ENCODE results near the gene MGMT. TPM values are rescaled to one million over a fixed set of nuclear protein-coding genes. Genes with fewer than 3 reads are reported as not detected.

The MGMT gene
- total and polyA plus RNA-seq, 2 of the 4 experiments (the other 2 are of a cell fraction) = 11.5 to 17.8 TPM

DNA sequence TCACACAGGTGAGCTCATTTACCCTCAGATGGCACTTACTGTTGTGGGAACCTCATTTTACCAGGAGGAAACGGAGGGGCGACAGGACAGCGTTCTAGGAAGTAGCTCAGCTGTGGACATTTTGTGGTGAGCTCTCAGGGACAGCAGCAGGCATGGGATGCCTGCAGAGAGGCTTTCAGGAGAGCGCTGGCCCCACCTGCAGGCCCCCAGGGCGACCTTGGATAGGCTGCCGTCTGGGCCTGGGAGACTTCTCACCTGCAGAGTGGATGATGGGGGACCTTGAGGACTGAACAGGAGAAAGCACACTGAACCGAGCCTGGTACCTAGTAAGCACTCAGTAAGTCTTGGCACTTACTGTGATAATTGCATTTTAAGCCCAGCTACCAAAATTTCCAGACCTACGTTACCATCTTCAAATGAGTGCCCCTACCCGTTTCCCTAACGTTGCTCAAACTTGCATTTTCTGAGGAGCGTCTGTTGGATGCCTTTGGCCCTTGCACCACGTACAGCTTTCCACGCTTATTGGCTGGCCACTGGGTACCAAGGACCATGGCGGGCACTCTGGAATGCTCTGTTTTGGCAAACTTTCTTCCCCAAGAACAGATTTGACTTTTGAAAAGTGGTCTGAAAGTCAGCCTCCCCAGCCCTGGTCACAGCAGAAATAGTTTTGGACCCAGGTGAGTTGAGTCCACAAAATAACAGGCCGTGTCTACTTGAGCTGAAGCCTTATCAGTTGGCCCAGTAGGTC is 273.7 kb downstream of the MGMT start:
- no peak overlapping the region for H3K4ac ChIP-seq (ENCODE audit: low read depth, low read length)
- ChIA-PET CTCF (no interaction called here), POLR2A (ENCODE audit: unreplicated experiment) (no interaction called here)
- ATAC-seq (ENCODE audit: low read depth) = no peak
- H3K79me1 ChIP-seq (ENCODE audit: low read depth in 1 of 2, low read length in 2 of 2) = no peaks in the 10 kb centered on the region
- H3K4me3 ChIP-seq (ENCODE audit: insufficient read depth, low read depth, low read length) = no peak overlapping the region
- no peak overlapping the region for H3K4me2 ChIP-seq (ENCODE audit: low read depth, low read length)
- H3K14ac ChIP-seq (replicated peaks; ENCODE audit: low read depth, low read length) = no peak overlapping the region
- H3K4me1 ChIP-seq (ENCODE audit: control insufficient read depth, insufficient read depth, low read length) = no peaks in the 10 kb centered on the region
- H2BK15ac ChIP-seq (ENCODE audit: low read depth, low read length) = no peak overlapping the region
- H2BK5ac ChIP-seq (ENCODE audit: low read depth, low read length, poor library complexity, severe bottlenecking) = no peak overlapping the region
- dilution Hi-C loops (cut with HindIII; ENCODE audit: low sequenced_read_pairs, unreplicated experiment) = no loop called here
- no peak for DNase-seq
- no TSS peak for BruUV-seq (replicated peaks)
- H4K20me1 ChIP-seq (ENCODE audit: insufficient read depth, low read length) = no peaks in the 10 kb centered on the region
- no peaks in the 10 kb centered on the region for H3K27me3 ChIP-seq (ENCODE audit: control insufficient read depth, insufficient read depth, low read length)
- 89% methylated on average over 3 of the region's 15 CpGs; no CpG with 5 or more reads in 1 of the 2 experiments for WGBS, 2 experiments (ENCODE audit: extremely low coverage in 2 of 2, insufficient read length in 1 of 2)
- no peak overlapping the region for H3K18ac ChIP-seq (ENCODE audit: low read depth, low read length)
- peaks cover 31% of the 10 kb centered on the region for H3K9me3 ChIP-seq (ENCODE audit: control insufficient read depth, insufficient read depth, low read length)
- H2BK20ac ChIP-seq (ENCODE audit: low read depth, low read length) = no peak overlapping the region
- TF ChIP-seq NFE2L2 (IDR thresholded peaks at IDR 0.05; ENCODE audit: low read depth, low read length) (no peak), FOS (IDR thresholded peaks at IDR 0.05; ENCODE audit: low read depth, low read length) (no peak), MXI1 (IDR thresholded peaks at IDR 0.05; ENCODE audit: borderline replicate concordance, low read depth, low read length) (no peak), RAD21 (IDR thresholded peaks at IDR 0.05; ENCODE audit: low read length) (no peak), POLR2A (IDR thresholded peaks at IDR 0.05; ENCODE audit: low read depth, low read length) (no peak), BHLHE40 (IDR thresholded peaks at IDR 0.05; ENCODE audit: low read depth, low read length) (no peak), RCOR1 (IDR thresholded peaks at IDR 0.05; ENCODE audit: insufficient replicate concordance, low read length) (no peak), SMC3 (IDR thresholded peaks at IDR 0.05; ENCODE audit: low read depth, low read length) (no peak), RFX5 (IDR thresholded peaks at IDR 0.05; ENCODE audit: low read depth, low read length) (no peak), MAZ (IDR thresholded peaks at IDR 0.05; ENCODE audit: borderline replicate concordance, low read depth, low read length) (no peak)
- TF ChIP-seq, protein P1, sequence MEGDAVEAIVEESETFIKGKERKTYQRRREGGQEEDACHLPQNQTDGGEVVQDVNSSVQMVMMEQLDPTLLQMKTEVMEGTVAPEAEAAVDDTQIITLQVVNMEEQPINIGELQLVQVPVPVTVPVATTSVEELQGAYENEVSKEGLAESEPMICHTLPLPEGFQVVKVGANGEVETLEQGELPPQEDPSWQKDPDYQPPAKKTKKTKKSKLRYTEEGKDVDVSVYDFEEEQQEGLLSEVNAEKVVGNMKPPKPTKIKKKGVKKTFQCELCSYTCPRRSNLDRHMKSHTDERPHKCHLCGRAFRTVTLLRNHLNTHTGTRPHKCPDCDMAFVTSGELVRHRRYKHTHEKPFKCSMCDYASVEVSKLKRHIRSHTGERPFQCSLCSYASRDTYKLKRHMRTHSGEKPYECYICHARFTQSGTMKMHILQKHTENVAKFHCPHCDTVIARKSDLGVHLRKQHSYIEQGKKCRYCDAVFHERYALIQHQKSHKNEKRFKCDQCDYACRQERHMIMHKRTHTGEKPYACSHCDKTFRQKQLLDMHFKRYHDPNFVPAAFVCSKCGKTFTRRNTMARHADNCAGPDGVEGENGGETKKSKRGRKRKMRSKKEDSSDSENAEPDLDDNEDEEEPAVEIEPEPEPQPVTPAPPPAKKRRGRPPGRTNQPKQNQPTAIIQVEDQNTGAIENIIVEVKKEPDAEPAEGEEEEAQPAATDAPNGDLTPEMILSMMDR (conservative IDR thresholded peaks at IDR 0.05; ENCODE audit: low read depth, low read length) = no peak
- TF ChIP-seq, protein P2, sequence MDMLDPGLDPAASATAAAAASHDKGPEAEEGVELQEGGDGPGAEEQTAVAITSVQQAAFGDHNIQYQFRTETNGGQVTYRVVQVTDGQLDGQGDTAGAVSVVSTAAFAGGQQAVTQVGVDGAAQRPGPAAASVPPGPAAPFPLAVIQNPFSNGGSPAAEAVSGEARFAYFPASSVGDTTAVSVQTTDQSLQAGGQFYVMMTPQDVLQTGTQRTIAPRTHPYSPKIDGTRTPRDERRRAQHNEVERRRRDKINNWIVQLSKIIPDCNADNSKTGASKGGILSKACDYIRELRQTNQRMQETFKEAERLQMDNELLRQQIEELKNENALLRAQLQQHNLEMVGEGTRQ (IDR thresholded peaks at IDR 0.05; ENCODE audit: low read depth, low read length) = no peak
- no peak overlapping the region for H4K8ac ChIP-seq (ENCODE audit: low read depth in 2 of 2, low read length in 2 of 2)
- H3K36me3 ChIP-seq (ENCODE audit: control insufficient read depth, insufficient read depth, low read length) = no peaks in the 10 kb centered on the region
- peak overlapping the region; percentile 24 for H2AK9ac ChIP-seq (replicated peaks; ENCODE audit: low read depth, low read length, poor library complexity)
- H4K91ac ChIP-seq (ENCODE audit: insufficient read depth, low read depth, low read length) = no peak overlapping the region
- no peak overlapping the region for H4K5ac ChIP-seq (ENCODE audit: low read depth, low read length)
- intact Hi-C loops (cut with micrococcal nuclease) = no loop called here
- no peak overlapping the region for H3K9ac ChIP-seq (ENCODE audit: low read depth, low read length)
- no peaks in the 10 kb centered on the region for H3K9me1 ChIP-seq (ENCODE audit: insufficient read depth, low read length)
- in situ Hi-C loops (cut with MboI; ENCODE audit: low sequenced_read_pairs) = no loop called here
- H2BK120ac ChIP-seq (ENCODE audit: low read depth, low read length) = no peak overlapping the region
- no peak overlapping the region for H2AFZ ChIP-seq (replicated peaks; ENCODE audit: low read length, poor library complexity)
- no peak overlapping the region for H3K27ac ChIP-seq (ENCODE audit: insufficient read depth, low read length)
- H2AK5ac ChIP-seq (ENCODE audit: low read depth, low read length) = no peak overlapping the region
- no peak overlapping the region for H3K23ac ChIP-seq (ENCODE audit: low read depth, low read length)
- no peak overlapping the region for H3K56ac ChIP-seq (ENCODE audit: extremely low read depth, insufficient read depth, low read length)

Data from IMR-90 (cell line).